Motor neuron (in vitro differentiated cells): Measurements from ENCODE around the gene MPC2. TPM values are rescaled to one million over a fixed set of nuclear protein-coding genes. Genes with fewer than 3 reads are reported as not detected.
"Not testable (repeated sequence)": the region's sequence is repeated elsewhere in the genome, so short reads cannot be mapped to it uniquely, and the experiment has no call there.

ENCODE experiments used
- ATAC-seq, 8 experiments: fragments of 200-7000 bp; cut with Tn5 transposase; replicated peaks in 6 of 8; 2 replicates each; pipeline ENCODE4 v1.8.0; 2021; ENCODE audit warnings: mild to moderate bottlenecking in 8 of 8, moderate library complexity in 8 of 8
- H3K27ac ChIP-seq, 2 donors: fragments of 250-450 bp; sonication (Bioruptor Pico); 2 replicates each; pipeline ENCODE4 v1.9.0; 2021; ENCODE audit warnings: antibody characterized with exemption in 2 of 2, mild to moderate bottlenecking in 2 of 2, moderate library complexity in 1 of 2
- H3K4me1 ChIP-seq, 2 donors: fragments of 250-450 bp; sonication (Bioruptor Pico); replicated peaks in 1 of 2; 2 replicates each; pipeline ENCODE4 v1.6.1; 2021; ENCODE audit warnings: antibody characterized with exemption in 2 of 2, mild to moderate bottlenecking in 2 of 2, moderate library complexity in 1 of 2
- H3K4me3 ChIP-seq, 5 donors: fragments of 250-450 bp; sonication (Bioruptor Pico); 2 replicates each; pipeline ENCODE4 v1.9.0; 2021; ENCODE audit warnings: antibody characterized with exemption in 5 of 5, mild to moderate bottlenecking in 5 of 5, moderate library complexity in 4 of 5
- WGBS, 10 experiments: fragments of 450-650 bp; shearing (Covaris generic); methylation state at CpG; one replicate each; pipeline ENCODE4 v1.0.0; 2022; 5-methylcytosine and 5-hydroxymethylcytosine counted together
- in situ Hi-C, 9 experiments: fragments of 400-800 bp; cut with MboI; loops; one replicate each; pipeline ENCODE4 v1.15.0; 2021; ENCODE audit warnings: low sequenced_read_pairs in 9 of 9, low pct_unique_long_range_greater_than_20kb in 2 of 9; ENCODE audit not compliant: unreplicated experiment in 9 of 9
- total RNA-seq, 8 experiments: library from RNA; unstranded; fragments of 300-600 nt; gene quantifications; 2 replicates each; pipeline versions ENCODE4 v1.2.3 to v1.2.4, GENCODE V29; 2022

The MPC2 gene
- total RNA-seq, 8 experiments from 2014 or later: 23.7 to 55.6 (median 40.6) TPM

DNA sequence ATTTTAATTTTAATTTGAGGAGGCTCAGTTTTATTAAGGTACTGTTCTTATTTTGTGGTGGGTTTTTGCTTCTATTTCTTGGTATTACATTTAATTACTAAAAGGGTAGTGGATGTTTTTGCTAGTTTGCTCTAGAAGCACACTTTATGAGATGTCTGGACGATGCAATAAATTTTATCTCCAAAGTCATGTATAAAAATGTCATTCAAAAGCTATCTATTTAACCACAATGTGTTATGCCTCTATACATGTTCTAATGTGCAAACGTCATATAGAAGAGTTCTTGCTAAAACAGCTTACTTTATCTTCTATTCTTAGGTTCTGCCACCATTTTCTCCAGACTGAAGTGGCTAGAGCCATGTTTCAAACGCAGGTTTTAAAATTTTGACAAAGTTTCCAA lies 12.9 kb upstream of the MPC2 start:
- ATAC-seq: no peak
- H3K27ac ChIP-seq: no peak overlapping the region
- WGBS, 10 experiments: 58 to 100% (median 88%) methylated on average over 1 to 3 of the region's 3 CpGs
- no peaks in the 10 kb centered on the region for H3K4me1 ChIP-seq
- in situ Hi-C loops: no loop called here
- no peak overlapping the region for H3K4me3 ChIP-seq

DNA sequence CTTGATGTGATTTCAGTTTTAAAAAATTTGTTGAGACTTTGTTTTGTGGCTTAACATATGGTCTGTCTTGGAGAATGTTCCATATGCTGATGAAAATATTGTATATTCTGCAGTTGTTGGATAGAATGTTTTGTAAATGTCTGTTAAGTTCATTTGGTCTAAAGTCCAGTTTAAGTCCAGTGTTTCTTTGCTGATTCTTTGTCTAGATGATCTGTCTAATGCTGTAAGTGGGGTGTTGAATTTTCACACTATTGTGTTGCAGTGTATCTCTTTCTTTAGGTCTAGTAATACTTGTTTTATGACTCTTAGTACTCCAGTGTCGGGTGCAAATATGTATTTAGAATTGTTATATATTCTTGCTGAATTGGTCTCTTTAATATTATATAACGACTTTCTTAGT lies 10.9 kb upstream of the MPC2 start:
- in situ Hi-C loops: no loop called here
- Histone ChIP-seq H3K4me3 (no peak overlapping the region), H3K4me1 (no peaks in the 10 kb centered on the region), H3K27ac (no peak overlapping the region)
- no peak for ATAC-seq
- WGBS, 10 experiments: 50 to 96% (median 86%) methylated on average over 1 to 2 of the region's 2 CpGs

DNA sequence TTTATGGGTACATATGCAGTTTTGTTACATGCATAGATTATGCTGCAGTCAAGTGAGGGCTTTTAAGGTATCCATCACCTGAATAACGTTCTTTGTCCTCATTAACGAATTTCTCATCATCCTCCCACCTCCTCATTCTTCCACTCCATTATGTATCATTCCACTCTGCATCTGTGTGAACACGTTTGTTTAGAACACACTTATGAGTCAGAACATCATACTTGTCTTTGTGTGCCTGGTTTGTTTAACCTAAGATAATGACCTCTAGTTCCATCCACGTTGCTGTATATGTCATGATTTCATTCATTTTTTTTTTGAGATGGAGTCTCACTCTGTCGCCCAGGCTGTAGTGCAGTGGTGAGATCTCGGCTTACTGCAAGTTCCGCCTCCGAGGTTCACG lies 6.7 kb upstream of the MPC2 start:
- in situ Hi-C loops: no loop called here
- Histone ChIP-seq H3K27ac (no peak overlapping the region), H3K4me1 (no peaks in the 10 kb centered on the region), H3K4me3 (no peak overlapping the region)
- 84 to 100% (median 95%) methylated on average over 3 to 9 of the region's 9 CpGs for WGBS, 10 experiments
- ATAC-seq: no peak

DNA sequence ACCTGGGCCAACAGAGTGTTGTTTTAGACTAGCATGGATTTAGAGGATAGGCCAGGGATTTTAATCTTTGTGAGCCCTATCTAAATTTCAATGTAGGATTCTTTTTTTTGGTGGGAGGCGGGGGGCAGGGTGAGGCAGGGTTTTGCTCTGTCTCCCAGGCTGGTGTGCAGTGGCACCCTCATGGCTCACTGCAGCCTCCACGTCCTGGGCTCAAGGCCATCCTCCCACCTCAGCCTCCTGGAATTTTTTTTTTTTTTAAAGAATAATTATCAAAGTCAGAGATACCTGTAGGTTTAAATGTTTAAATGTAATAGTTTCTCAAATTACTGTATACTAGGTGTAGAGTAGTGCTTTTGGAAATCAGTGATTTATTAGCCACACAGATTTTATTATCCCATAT lies 3.4 kb upstream of the MPC2 start:
- in situ Hi-C loops: no loop called here
- H3K27ac ChIP-seq: no peak overlapping the region

DNA sequence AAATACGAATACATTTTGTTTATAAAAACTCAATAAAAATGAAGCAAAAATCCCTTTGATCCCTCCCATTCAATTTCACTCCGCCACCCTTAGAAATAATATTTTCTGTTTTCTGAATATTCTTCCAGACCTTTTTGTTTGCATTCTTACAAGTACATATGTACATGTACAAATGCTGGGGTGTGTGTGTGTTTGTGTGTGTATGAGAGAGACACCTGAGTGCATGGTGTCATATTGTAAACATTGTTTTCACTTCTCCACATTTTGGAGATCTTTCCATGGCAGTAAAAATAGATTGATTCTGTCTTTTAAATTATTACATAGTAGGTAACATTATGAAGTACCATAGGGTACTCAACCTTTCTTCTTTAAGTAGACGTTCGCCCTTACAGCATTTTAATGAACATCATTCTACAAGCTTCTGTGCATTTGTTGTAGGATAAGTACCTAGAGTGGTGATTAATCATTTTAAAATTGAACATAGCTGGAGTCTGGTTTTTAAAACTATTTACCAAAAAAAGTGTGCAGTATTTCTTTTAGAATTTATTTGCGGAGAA lies 1.3 kb upstream of the MPC2 start:
- H3K27ac ChIP-seq: no peak overlapping the region
- ATAC-seq: no peak
- peaks cover 5 to 16% of the 10 kb centered on the region in 2 donors for H3K4me1 ChIP-seq
- in situ Hi-C loops: no loop called here
- 22 to 64% (median 40%) methylated on average over 2 to 5 of the region's 5 CpGs for WGBS, 10 experiments
- H3K4me3 ChIP-seq: peak overlapping the region in 2 of 5 donors; percentile 56 to 61

More for the DNA sequence above, 3.4 kb upstream of the MPC2 start:
- no peak overlapping the region for H3K4me3 ChIP-seq
- ATAC-seq: no peak
- WGBS, 10 experiments: 20 to 100% (median 89%) methylated on average over 1 to 2 of the region's 2 CpGs; no CpG with 5 or more reads in 5 of the 10 experiments
- H3K4me1 ChIP-seq: peaks cover 3 to 7% of the 10 kb centered on the region in 2 donors

DNA sequence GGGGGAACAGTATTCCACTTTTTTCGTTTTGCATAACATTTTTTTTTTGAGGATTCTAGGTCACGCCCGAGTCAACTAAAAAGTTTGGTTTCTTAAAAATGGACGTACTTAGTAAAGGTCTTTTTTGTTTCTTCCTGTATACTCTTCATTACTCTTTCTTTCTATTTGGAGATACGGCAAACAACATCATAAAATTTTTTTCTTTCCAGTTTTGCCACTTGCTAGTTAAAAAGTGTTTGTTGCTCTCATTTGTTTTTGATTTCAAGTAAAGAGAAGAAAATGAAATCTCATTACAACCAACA lies 788 bp upstream of the MPC2 start:
- ATAC-seq: no peak
- in situ Hi-C loops: no loop called here
- 0 to 13% (median 0%) methylated on average over 3 to 5 of the region's 5 CpGs for WGBS, 10 experiments
- peaks cover 5 to 16% of the 10 kb centered on the region in 2 donors for H3K4me1 ChIP-seq
- H3K27ac ChIP-seq: peak overlapping the region in 1 of 2 donors; percentile 97
- H3K4me3 ChIP-seq: peak overlapping the region; percentile 54 to 75 (median 61)

DNA sequence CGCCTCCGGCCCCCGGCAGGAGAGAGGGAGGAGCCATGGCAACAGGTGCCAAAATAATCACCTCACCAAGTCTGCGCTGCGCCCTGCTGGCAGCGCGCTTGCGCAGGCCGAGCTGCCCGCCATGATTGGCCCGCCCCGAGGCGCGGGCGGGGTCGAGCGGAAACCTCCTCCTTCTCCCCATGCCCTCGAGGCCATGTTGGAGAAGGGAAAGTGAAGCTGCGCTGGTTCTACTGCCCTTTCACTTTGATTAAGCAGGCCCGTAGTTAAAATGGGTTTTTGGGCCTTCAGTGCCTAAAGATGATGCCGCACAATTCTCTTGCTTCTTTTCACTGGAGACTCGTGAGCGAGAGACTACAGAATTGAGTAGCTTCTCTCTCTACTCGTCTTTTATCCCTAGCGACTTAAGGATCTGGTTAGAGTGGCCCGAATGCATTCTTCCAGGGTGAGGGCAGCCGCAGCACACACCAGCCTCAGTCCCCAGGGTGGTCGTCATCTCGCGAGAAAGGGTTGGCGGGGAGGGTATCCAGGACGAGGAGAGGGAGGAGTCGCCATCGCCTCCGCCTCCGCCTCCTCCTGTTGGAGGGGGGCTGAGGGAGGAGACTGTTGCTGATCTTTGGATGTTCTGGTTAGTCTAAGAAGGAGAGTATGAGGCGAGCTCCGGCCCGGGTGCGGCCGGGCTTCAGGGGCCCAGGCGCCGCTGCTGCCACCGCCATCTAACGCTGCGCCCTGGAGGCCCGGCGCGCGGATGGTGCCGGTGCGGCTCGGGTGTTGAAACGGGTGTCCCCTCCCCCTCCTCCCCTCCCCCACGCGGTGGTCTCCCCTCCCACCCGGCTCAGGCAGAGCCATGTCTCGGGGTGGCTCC lies 573 bp downstream of the MPC2 start, which contains the start of gene DCAF6:
Gene DCAF6, plus strand, starts transcription at position 616 of the 862 bp plus-strand sequence. Its CDS starts 229 bp downstream, at position 845.
- in situ Hi-C loops: no loop called here
- Histone ChIP-seq H3K4me1 (peaks cover 5 to 16% of the 10 kb centered on the region in 2 donors), H3K4me3 (peak within 1 kb of the TSS; percentile 54 to 75 (median 61)), H3K27ac (peak within 1 kb of the TSS; percentile 97 to 99)
- peak; percentile 72 to 92 (median 88) for ATAC-seq
- WGBS, 10 experiments: 0 to 4% (median 0%) methylated on average over 2 to 37 of the region's 58 CpGs; no CpG with 5 or more reads in 4 of the 10 experiments

DNA sequence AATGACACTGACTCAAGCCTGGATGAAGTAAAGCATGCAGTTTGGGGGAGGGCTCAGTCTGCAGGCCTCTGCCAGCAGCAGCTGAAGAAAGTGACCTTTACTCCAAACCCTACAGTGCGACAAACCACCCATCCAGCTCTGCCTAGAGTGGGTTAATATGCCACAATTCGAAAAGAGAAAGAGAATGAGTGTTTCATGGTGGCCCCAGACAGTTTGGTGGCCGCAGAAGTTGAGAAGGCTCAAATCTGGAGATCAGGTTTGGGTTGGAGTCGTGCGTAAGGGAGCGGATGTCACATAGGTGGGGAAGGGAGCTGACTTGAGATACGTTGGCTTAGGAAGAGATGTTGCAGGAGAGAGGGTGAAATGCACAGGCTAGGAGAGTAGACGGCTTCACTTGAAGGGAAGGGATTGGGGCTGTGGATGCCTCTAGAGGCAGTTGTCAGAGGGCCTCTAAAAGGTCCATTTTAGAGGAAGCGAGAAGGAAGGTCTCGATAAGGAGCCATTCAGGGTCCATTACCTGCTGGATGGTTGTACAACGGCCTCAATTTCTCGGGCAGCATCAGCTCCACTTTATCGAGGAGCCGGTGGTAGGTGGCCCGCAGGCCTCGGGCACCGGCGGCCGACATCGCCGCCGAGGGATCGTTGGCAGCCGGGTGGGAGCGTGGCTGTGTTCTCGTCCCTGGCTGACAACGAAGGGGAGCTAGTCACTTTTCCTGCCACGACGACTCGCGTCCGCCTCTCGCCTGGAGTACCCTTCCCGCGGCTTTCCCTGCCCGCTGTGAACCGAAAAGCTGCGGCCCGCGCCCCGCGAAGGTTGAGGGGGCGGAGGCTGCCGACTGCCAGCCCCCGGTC lies 1.4 kb downstream of the MPC2 start:
- Histone ChIP-seq H3K4me1 (peaks cover 5 to 16% of the 10 kb centered on the region in 2 donors), H3K4me3 (peak overlapping the region; percentile 54 to 75 (median 61)), H3K27ac (peak overlapping the region; percentile 97 to 99)
- WGBS, 10 experiments: 0 to 6% (median 0%) methylated on average over 2 to 35 of the region's 45 CpGs
- peak; percentile 6 to 17 (median 15) for ATAC-seq
- in situ Hi-C loops: no loop called here

DNA sequence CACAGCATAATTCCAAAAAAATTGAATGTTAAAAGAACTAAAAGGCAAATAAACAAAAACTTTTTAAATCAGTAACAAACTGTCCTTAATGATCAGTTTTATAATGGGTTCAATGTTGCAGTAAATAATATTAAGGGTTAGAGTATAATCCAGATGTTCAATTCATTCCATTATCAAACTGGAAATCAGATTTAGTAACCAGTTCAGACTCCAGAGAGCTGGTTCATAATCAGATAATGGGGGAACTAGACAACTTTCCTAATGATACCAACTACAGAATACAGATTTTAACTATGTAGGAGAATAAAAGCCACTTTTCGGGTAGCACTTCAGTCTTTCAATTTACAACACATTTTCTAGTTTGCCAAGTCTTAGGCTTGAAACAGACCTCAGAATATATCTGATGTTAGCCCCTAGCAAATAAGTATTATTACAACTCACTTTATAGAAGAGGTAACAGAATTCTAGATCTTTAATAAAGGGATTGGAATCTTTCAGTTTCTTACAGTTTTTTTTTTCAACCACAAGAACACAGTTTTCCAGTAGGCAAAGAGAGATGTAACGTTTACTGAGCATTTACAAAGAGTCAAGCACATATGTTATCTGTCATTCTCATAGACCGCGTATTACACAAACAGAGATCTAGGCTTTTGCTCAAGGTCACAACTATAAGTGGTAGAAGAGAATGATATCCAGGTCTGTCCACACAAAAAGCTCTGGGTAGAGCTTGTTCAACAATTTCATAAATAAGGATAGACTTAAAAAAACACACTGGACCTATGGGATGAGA lies 2.3 kb downstream of the MPC2 start:
- Histone ChIP-seq H3K4me3 (peak overlapping the region; percentile 54 to 75 (median 61)), H3K4me1 (peaks cover 5 to 16% of the 10 kb centered on the region in 2 donors), H3K27ac (peak overlapping the region in 1 of 2 donors; percentile 99)
- no peak for ATAC-seq
- WGBS, 10 experiments: 3 to 38% (median 17%) methylated on average over 1 to 4 of the region's 4 CpGs; no CpG with 5 or more reads in 1 of the 10 experiments
- in situ Hi-C loops: no loop called here

DNA sequence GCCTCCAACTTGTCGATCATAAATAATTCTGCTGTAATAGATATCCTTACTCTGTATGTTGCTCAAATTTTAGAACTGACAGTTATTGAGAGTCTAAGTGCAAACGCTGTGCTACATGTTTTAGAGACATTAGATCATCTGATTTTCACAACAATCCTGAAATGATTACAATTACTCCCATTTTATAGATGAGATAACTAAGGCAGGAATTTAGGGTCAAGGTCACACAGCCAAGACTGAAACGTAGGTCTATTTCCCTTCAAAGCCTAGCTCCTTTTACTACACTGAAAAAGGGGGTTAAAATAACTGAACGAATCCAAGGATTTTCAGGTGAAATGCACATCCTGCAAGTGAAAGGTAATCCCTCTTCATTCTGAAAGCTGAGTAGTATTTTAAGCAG lies 3.1 kb downstream of the MPC2 start:
- in situ Hi-C loops: no loop called here

DNA sequence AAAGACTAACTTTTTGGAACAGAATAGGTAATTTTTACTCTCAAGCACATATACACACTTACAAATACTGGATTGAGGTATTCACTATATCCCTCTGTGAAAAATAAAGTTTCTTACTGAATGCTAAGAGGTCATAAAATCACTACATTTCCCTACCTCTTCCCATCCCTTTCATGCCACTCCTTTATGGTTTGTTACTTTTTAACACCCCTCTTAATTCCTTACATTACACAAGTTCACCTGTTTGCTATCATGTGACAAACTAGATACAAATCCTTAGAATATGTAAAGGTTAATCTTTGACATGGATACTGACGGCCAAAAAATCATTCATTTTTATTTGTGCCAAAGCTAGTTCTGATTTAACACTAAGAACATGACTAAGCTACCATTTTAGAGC lies 7.1 kb downstream of the MPC2 start:
- ATAC-seq: no peak
- no peak overlapping the region for H3K27ac ChIP-seq
- 50 to 100% (median 72%) methylated on average over 1 of the region's 1 CpG; no CpG with 5 or more reads in 2 of the 10 experiments for WGBS, 10 experiments
- H3K4me1 ChIP-seq: peaks cover 1 to 8% of the 10 kb centered on the region in 2 donors
- in situ Hi-C loops: no loop called here
- H3K4me3 ChIP-seq: no peak overlapping the region

More for the DNA sequence above, 3.1 kb downstream of the MPC2 start:
- no peak for ATAC-seq
- WGBS, 10 experiments: 33 to 93% (median 75%) methylated on average over 2 to 4 of the region's 4 CpGs
- Histone ChIP-seq H3K4me3 (peak overlapping the region in 1 of 5 donors; percentile 11), H3K4me1 (peaks cover 5 to 16% of the 10 kb centered on the region in 2 donors), H3K27ac (no peak overlapping the region)

DNA sequence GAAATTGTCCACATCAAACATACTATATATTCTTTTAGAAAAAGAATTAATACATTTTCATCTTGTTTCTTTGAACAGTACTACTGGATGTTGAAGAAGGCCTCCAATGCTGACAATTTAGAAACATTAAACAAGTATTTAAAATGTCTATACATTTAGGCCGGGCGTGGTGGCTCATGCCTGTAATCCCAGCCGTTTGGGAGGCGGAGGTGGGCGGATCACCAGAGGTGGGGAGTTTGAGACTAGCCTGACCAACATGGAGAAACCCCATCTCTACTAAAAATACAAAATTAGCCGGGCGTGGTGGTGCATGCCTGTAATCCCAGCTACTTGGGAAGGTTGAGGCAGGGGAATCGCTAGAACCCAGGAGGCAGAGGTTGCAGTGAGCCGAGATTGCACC lies 8.0 kb downstream of the MPC2 start:
- 79 to 100% (median 98%) methylated on average over 2 to 9 of the region's 9 CpGs; no CpG with 5 or more reads in 3 of the 10 experiments for WGBS, 10 experiments

More for the DNA sequence above, 8.0 kb downstream of the MPC2 start:
- in situ Hi-C loops, H3K4me3 ChIP-seq, ATAC-seq, H3K4me1 ChIP-seq, H3K27ac ChIP-seq: not testable (repeated sequence)
